Neural cell (in vitro differentiated cells): Measurements from ENCODE around the gene ZC3H12D. TPM values are rescaled to one million over a fixed set of nuclear protein-coding genes. Genes with fewer than 3 reads are reported as not detected.

ENCODE experiments used
- H2AFZ ChIP-seq: fragments of 200-600, 300-800 bp; sonication (generic), shearing (Covaris generic); 2 replicates; pipeline ENCODE4 v1.6.0; 2014; ENCODE audit warnings: low read depth, mild to moderate bottlenecking, antibody characterized with exemption, low read length, moderate library complexity
- H3F3A ChIP-seq: fragments of 200-600 bp; shearing (Covaris generic); 2 replicates; pipeline ENCODE4 v1.6.1; 2016; ENCODE audit warnings: mild to moderate bottlenecking, moderate library complexity, mixed read lengths, antibody characterized with exemption, low read length; ENCODE audit not compliant: insufficient read depth, poor library complexity, severe bottlenecking
- H3K27ac ChIP-seq: fragments of 200-600, 300-800 bp; sonication (generic), shearing (Covaris generic); 2 replicates; pipeline ENCODE4 v1.5.1; 2014; ENCODE audit warnings: mild to moderate bottlenecking, low read length, moderate library complexity
- H3K27me3 ChIP-seq: fragments of 300-800, 200-600 bp; sonication (generic), shearing (Covaris generic); 2 replicates; pipeline ENCODE4 v1.6.0; 2014; ENCODE audit warnings: mild to moderate bottlenecking, low read depth, low read length, moderate library complexity; ENCODE audit not compliant: insufficient read depth
- H3K36me3 ChIP-seq: fragments of 300-800, 200-600 bp; sonication (generic), shearing (Covaris generic); 2 replicates; pipeline ENCODE4 v1.5.1; 2014; ENCODE audit warnings: mild to moderate bottlenecking, antibody characterized with exemption, low read length, moderate library complexity; ENCODE audit not compliant: insufficient read depth
- H3K4me2 ChIP-seq: fragments of 300-800, 200-600 bp; sonication (generic), shearing (Covaris generic); 2 replicates; pipeline ENCODE4 v1.6.0; 2014; ENCODE audit warnings: mild to moderate bottlenecking, low read length
- H3K4me3 ChIP-seq: fragments of 300-800, 200-600 bp; sonication (generic), shearing (Covaris generic); 2 replicates; pipeline ENCODE4 v1.5.1; 2014; ENCODE audit warnings: mild to moderate bottlenecking, low read length, moderate library complexity
- H3K79me2 ChIP-seq: fragments of 200-600 bp; shearing (Covaris generic); replicated peaks from 2 replicates; pipeline ENCODE4 v1.6.0; 2014; ENCODE audit warnings: mild to moderate bottlenecking, low read length, moderate library complexity; ENCODE audit not compliant: insufficient read depth
- H3K9ac ChIP-seq: fragments of 300-800, 200-600 bp; sonication (generic), shearing (Covaris generic); 2 replicates; pipeline ENCODE4 v1.6.1; 2016; ENCODE audit warnings: mild to moderate bottlenecking, low read length, mixed read lengths
- H3K9me2 ChIP-seq: fragments of 200-600 bp; shearing (Covaris generic); 2 replicates; pipeline ENCODE4 v1.6.1; 2016; ENCODE audit warnings: mild to moderate bottlenecking, low read length, mixed read lengths; ENCODE audit not compliant: insufficient read depth
- H3K9me3 ChIP-seq: fragments of 200-600, 300-800 bp; sonication (generic), shearing (Covaris generic); 2 replicates; pipeline ENCODE4 v1.6.1; 2016; ENCODE audit warnings: mild to moderate bottlenecking, mixed run types, low read length, moderate library complexity, mixed read lengths
- H4K20me1 ChIP-seq: fragments of 200-600 bp; shearing (Covaris generic); 2 replicates; pipeline ENCODE4 v1.6.1; 2016; ENCODE audit warnings: mild to moderate bottlenecking, mixed run types; ENCODE audit not compliant: insufficient read depth
- CTCF ChIP-seq: fragments of 450-650 bp; IDR thresholded peaks from 2 replicates; pipeline ENCODE4 v1.5.1; 2014; ENCODE audit warnings: antibody characterized with exemption, mild to moderate bottlenecking, moderate library complexity; ENCODE audit not compliant: poor library complexity, severe bottlenecking
- EP300 ChIP-seq: fragments of 450-650 bp; conservative IDR thresholded peaks from 2 replicates; pipeline ENCODE4 v1.6.1; 2014; ENCODE audit warnings: antibody characterized with exemption, mild to moderate bottlenecking, moderate library complexity; ENCODE audit not compliant: poor library complexity, severe bottlenecking
- EZH2 ChIP-seq: fragments of 200-600, 300-800 bp; shearing (Covaris generic), sonication (generic); IDR thresholded peaks from 2 replicates; pipeline ENCODE4 v1.6.1; 2014; ENCODE audit warnings: antibody characterized with exemption, low read length, borderline replicate concordance, mild to moderate bottlenecking; ENCODE audit not compliant: insufficient read depth, poor library complexity, severe bottlenecking
- MXI1 ChIP-seq: fragments of 450-650 bp; conservative IDR thresholded peaks from 2 replicates; pipeline ENCODE4 v1.6.1; 2014; ENCODE audit warnings: antibody characterized with exemption, mild to moderate bottlenecking; ENCODE audit not compliant: poor library complexity, severe bottlenecking
- POLR2AphosphoS5 ChIP-seq: IDR thresholded peaks from 2 replicates; pipeline ENCODE4 v1.6.1; 2012
- RAD21 ChIP-seq: fragments of 450-650 bp; conservative IDR thresholded peaks from 2 replicates; pipeline ENCODE4 v1.6.1; 2014; ENCODE audit warnings: antibody characterized with exemption, mild to moderate bottlenecking, moderate library complexity
- REST ChIP-seq: IDR thresholded peaks from 2 replicates; pipeline ENCODE4 v1.6.1; 2012; ENCODE audit warnings: borderline replicate concordance
- SMC3 ChIP-seq: fragments of 450-650 bp; conservative IDR thresholded peaks from 2 replicates; pipeline ENCODE4 v1.6.1; 2014; ENCODE audit warnings: antibody characterized with exemption, mild to moderate bottlenecking, moderate library complexity; ENCODE audit not compliant: poor library complexity
- TAF1 ChIP-seq: IDR thresholded peaks from 2 replicates; pipeline ENCODE4 v1.6.1; 2012; ENCODE audit warnings: low read depth
- polyA plus RNA-seq: library from polyadenylated mRNA; depleted of rRNA; stranded (reverse); fragments of >200 nt; gene quantifications from 2 replicates; pipeline ENCODE4 v1.2.3, GENCODE V29; 2014

Gene ZC3H12D
- polyA plus RNA-seq, 1 donor from 2014 or later: 1.0 TPM

GRCh38 chr6:149405823-149406765, 78.7 kb downstream of the ZC3H12D start:
- no peaks in the 10 kb centered on the region for H4K20me1 ChIP-seq
- H3F3A ChIP-seq: no peaks in the 10 kb centered on the region
- H3K4me2 ChIP-seq: no peak overlapping the region
- peaks cover 33% of the 10 kb centered on the region for H3K36me3 ChIP-seq
- H2AFZ ChIP-seq: no peak overlapping the region
- no peaks in the 10 kb centered on the region for H3K9me2 ChIP-seq
- no peak overlapping the region for H3K27ac ChIP-seq
- TF ChIP-seq EP300 (no peak), POLR2AphosphoS5 (no peak), SMC3 (no peak), RAD21 (no peak), TAF1 (no peak), MXI1 (no peak), CTCF (no peak), EZH2 (no peak), REST (no peak)
- no peaks in the 10 kb centered on the region for H3K27me3 ChIP-seq
- no peak overlapping the region for H3K9ac ChIP-seq
- no peak overlapping the region for H3K4me3 ChIP-seq
- no peaks in the 10 kb centered on the region for H3K79me2 ChIP-seq
- H3K9me3 ChIP-seq: no peaks in the 10 kb centered on the region

GRCh38 chr6:149403534-149403933, 81.3 kb downstream of the ZC3H12D start:
- Histone ChIP-seq H3K27me3 (no peaks in the 10 kb centered on the region), H3K9me2 (no peaks in the 10 kb centered on the region), H3K27ac (no peak overlapping the region), H3K79me2 (no peaks in the 10 kb centered on the region), H3K9ac (no peak overlapping the region), H3K4me2 (no peak overlapping the region), H3K9me3 (no peaks in the 10 kb centered on the region), H3F3A (no peaks in the 10 kb centered on the region), H2AFZ (no peak overlapping the region), H3K4me3 (no peak overlapping the region), H3K36me3 (peaks cover 32% of the 10 kb centered on the region), H4K20me1 (no peaks in the 10 kb centered on the region)
- TF ChIP-seq REST: no peak
- TF ChIP-seq TAF1: no peak
- TF ChIP-seq RAD21: no peak
- no peak for TF ChIP-seq EZH2
- TF ChIP-seq EP300: no peak
- no peak for TF ChIP-seq SMC3
- TF ChIP-seq MXI1: no peak
- no peak for TF ChIP-seq POLR2AphosphoS5
- no peak for TF ChIP-seq CTCF
